Measurements from ENCODE around the gene TFDP3.

The TFDP3 gene

GRCh38 chrX:133185119-133185518, 33.0 kb downstream of the TFDP3 start:
- no peak for DNase-seq

- no peak for DNase-seq
These were observed 34.3 kb downstream of the TFDP3 start for GRCh38 chrX:133183806-133184205.

- DNase-seq, result no peak
These were observed 38.7 kb downstream of the TFDP3 start for GRCh38 chrX:133179500-133179899.

GRCh38 chrX:133177202-133177601, 41.0 kb downstream of the TFDP3 start:
- no peak for DNase-seq

- DNase-seq, result no peak
These were observed 42.5 kb downstream of the TFDP3 start for GRCh38 chrX:133175605-133176004.

- DNase-seq, result no peak
These were observed 43.0 kb downstream of the TFDP3 start for GRCh38 chrX:133175162-133175561.

GRCh38 chrX:133171962-133172708, 46.0 kb downstream of the TFDP3 start:
- DNase-seq, result no peak

Data from CD4-positive, alpha-beta T cell treated with Interleukin-21 for 1 hour (primary cell).